Ovary (tissue), 3 donors: ENCODE measurements around the gene IRF9.

Experiments
- EP300 ChIP-seq: sonication (generic); formaldehyde crosslinking; IDR thresholded peaks from one replicate; pipeline ENCODE4 v1.6.1; 2017; ENCODE audit warnings: antibody characterized with exemption
- POLR2A ChIP-seq: fragments of 450-650 bp; IDR thresholded peaks from one replicate; pipeline ENCODE4 v1.6.1; 2017; ENCODE audit warnings: antibody characterized with exemption, mild to moderate bottlenecking, moderate library complexity
- TF ChIP-seq, protein P1 (sequence below), 3 donors: fragments of 450-650 bp in 2 of 3; fragments of 200-600 bp in 1 of 3; IDR thresholded peaks; one replicate each; pipeline versions ENCODE4 v1.5.1 to v1.8.0; 2016 to 2022; ENCODE audit warnings: antibody characterized with exemption in 3 of 3, mild to moderate bottlenecking in 1 of 3
- donor health status: DM: no; HTN: no; CAD: no.

DNA sequence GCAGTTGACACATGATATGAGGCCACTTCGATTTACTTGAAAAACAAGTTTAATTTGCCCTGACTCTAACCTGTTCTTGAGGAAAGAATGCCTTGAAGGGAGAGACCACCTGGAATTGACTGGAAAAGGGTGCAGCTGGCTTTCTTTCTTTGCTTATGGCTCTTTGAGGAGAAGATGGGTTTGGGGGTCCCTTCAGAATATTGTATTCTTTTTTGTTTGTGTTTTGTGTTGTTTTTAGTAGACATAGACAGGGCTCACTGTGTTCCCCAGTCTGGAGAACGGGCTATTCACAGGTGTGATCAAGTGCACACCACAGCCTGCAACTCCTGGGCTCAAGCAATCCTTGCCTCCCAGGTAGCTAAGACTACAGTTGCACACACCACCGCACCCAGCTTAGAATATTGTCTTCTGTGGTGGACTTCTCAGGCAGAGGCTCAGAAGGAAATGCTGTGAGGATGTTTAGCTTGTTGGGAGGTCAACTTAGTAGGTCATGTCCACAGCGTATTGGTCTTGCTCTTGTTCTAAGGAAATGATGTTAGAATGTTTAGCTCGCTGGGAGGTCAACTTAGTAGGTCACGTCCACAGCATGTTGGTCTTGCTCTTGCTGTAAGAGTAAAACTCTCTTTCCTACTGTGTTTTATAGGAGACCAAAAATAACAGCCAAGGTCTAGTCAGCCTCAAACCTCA lies 44.8 kb upstream of the IRF9 start:
- TF ChIP-seq EP300: no peak
- TF ChIP-seq, protein P1, sequence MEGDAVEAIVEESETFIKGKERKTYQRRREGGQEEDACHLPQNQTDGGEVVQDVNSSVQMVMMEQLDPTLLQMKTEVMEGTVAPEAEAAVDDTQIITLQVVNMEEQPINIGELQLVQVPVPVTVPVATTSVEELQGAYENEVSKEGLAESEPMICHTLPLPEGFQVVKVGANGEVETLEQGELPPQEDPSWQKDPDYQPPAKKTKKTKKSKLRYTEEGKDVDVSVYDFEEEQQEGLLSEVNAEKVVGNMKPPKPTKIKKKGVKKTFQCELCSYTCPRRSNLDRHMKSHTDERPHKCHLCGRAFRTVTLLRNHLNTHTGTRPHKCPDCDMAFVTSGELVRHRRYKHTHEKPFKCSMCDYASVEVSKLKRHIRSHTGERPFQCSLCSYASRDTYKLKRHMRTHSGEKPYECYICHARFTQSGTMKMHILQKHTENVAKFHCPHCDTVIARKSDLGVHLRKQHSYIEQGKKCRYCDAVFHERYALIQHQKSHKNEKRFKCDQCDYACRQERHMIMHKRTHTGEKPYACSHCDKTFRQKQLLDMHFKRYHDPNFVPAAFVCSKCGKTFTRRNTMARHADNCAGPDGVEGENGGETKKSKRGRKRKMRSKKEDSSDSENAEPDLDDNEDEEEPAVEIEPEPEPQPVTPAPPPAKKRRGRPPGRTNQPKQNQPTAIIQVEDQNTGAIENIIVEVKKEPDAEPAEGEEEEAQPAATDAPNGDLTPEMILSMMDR (IDR thresholded peaks at IDR 0.05): no peak
- no peak for TF ChIP-seq POLR2A
